IMR-90 (cell line): ENCODE measurements around the gene BMPER. TPM values are rescaled to one million over a fixed set of nuclear protein-coding genes. Genes with fewer than 3 reads are reported as not detected.

Experiments
- ATAC-seq: fragments of 200-7000 bp; cut with Tn5 transposase; 2 replicates; pipeline ENCODE4 v1.9.1; 2020; ENCODE audit warnings: low read depth, mild to moderate bottlenecking, moderate library complexity
- BruUV-seq: library from RNA; stranded (reverse); fragments of 400-500 nt; replicated peaks from 2 replicates; lab custom pipeline; 2021; lab: Mats Ljungman, UMichigan
- CTCF ChIA-PET: fragments of 300-600 bp; formaldehyde crosslinking; extraction: SDS; loops from one replicate; lab custom pipeline; 2021; ENCODE audit warnings: antibody characterized with exemption; lab: Yijun Ruan, JAX
- POLR2A ChIA-PET: fragments of 300-600 bp; sonication (Branson Sonifier 250); formaldehyde crosslinking; loops from one replicate; lab custom pipeline; 2022; ENCODE audit warnings: antibody characterized with exemption; ENCODE audit not compliant: unreplicated experiment; lab: Charles Lee
- DNase-seq: peaks from one replicate; pipeline ENCODE4 v3.0.0; 2013
- H2AFZ ChIP-seq: replicated peaks from 2 replicates; pipeline ENCODE3; 2013; ENCODE audit warnings: low read length, mild to moderate bottlenecking; ENCODE audit not compliant: poor library complexity
- H2AK5ac ChIP-seq: 2 replicates; pipeline ENCODE4 v1.6.1; 2013; ENCODE audit warnings: low read depth, low read length, inconsistent platforms
- H2AK9ac ChIP-seq: replicated peaks from 2 replicates; pipeline ENCODE3; 2013; ENCODE audit warnings: mild to moderate bottlenecking, low read depth, low read length, moderate library complexity; ENCODE audit not compliant: poor library complexity
- H2BK120ac ChIP-seq: 2 replicates; pipeline ENCODE4 v1.6.1; 2013; ENCODE audit warnings: low read depth, low read length, inconsistent platforms
- H2BK15ac ChIP-seq: 3 replicates; pipeline ENCODE4 v1.6.1; 2013; ENCODE audit warnings: low read depth, low read length, inconsistent platforms
- H2BK20ac ChIP-seq: 2 replicates; pipeline ENCODE4 v1.6.1; 2013; ENCODE audit warnings: low read depth, mild to moderate bottlenecking, inconsistent platforms, low read length, moderate library complexity
- H2BK5ac ChIP-seq: 2 replicates; pipeline ENCODE4 v1.6.1; 2013; ENCODE audit warnings: mild to moderate bottlenecking, low read depth, low read length, inconsistent platforms; ENCODE audit not compliant: poor library complexity, severe bottlenecking
- H3K14ac ChIP-seq: replicated peaks from 2 replicates; pipeline ENCODE4 v1.6.1; 2013; ENCODE audit warnings: low read depth, low read length, inconsistent platforms
- H3K18ac ChIP-seq: 2 replicates; pipeline ENCODE4 v1.6.1; 2013; ENCODE audit warnings: low read depth, low read length, control low read depth
- H3K23ac ChIP-seq: 2 replicates; pipeline ENCODE4 v1.6.1; 2013; ENCODE audit warnings: low read depth, low read length, inconsistent platforms
- H3K27ac ChIP-seq: 2 replicates; pipeline ENCODE4 v1.5.1; 2013; ENCODE audit warnings: mild to moderate bottlenecking, control low read depth, low read length; ENCODE audit not compliant: insufficient read depth
- H3K27me3 ChIP-seq: 2 replicates; pipeline ENCODE4 v1.6.1; 2013; ENCODE audit warnings: low read length; ENCODE audit not compliant: control insufficient read depth, insufficient read depth
- H3K36me3 ChIP-seq: 2 replicates; pipeline ENCODE4 v1.6.1; 2013; ENCODE audit warnings: low read length, mixed read lengths; ENCODE audit not compliant: control insufficient read depth, insufficient read depth
- H3K4ac ChIP-seq: 2 replicates; pipeline ENCODE4 v1.6.1; 2013; ENCODE audit warnings: low read depth, low read length, inconsistent platforms
- H3K4me1 ChIP-seq: 2 replicates; pipeline ENCODE4 v1.6.1; 2013; ENCODE audit warnings: low read length, mixed read lengths; ENCODE audit not compliant: control insufficient read depth, insufficient read depth
- H3K4me2 ChIP-seq: 2 replicates; pipeline ENCODE4 v1.6.1; 2013; ENCODE audit warnings: low read depth, mild to moderate bottlenecking, control low read depth, low read length, moderate library complexity
- H3K4me3 ChIP-seq: 2 replicates; pipeline ENCODE4 v1.5.1; 2013; ENCODE audit warnings: low read depth, mild to moderate bottlenecking, control low read depth, low read length, moderate library complexity; ENCODE audit not compliant: insufficient read depth
- H3K56ac ChIP-seq: 2 replicates; pipeline ENCODE4 v1.6.1; 2013; ENCODE audit warnings: low read length, inconsistent platforms; ENCODE audit not compliant: insufficient read depth; ENCODE audit errors: extremely low read depth
- H3K79me1 ChIP-seq, 2 experiments: 2 replicates each; pipeline ENCODE4 v1.6.1; 2013; ENCODE audit warnings: low read length in 2 of 2, inconsistent platforms in 1 of 2, low read depth in 1 of 2
- H3K9ac ChIP-seq: 2 replicates; pipeline ENCODE4 v1.6.1; 2013; ENCODE audit warnings: low read depth, low read length, control low read depth
- H3K9me1 ChIP-seq: 2 replicates; pipeline ENCODE4 v1.6.1; 2013; ENCODE audit warnings: low read length, inconsistent platforms; ENCODE audit not compliant: insufficient read depth
- H3K9me3 ChIP-seq: 2 replicates; pipeline ENCODE4 v1.6.1; 2013; ENCODE audit warnings: low read length; ENCODE audit not compliant: control insufficient read depth, insufficient read depth
- H4K20me1 ChIP-seq: 2 replicates; pipeline ENCODE4 v1.6.1; 2013; ENCODE audit warnings: low read length, inconsistent platforms; ENCODE audit not compliant: insufficient read depth
- H4K5ac ChIP-seq: 2 replicates; pipeline ENCODE4 v1.6.1; 2013; ENCODE audit warnings: mild to moderate bottlenecking, low read depth, low read length, control low read depth
- H4K8ac ChIP-seq, 2 experiments: 2 replicates each; pipeline ENCODE4 v1.6.1; 2013; ENCODE audit warnings: low read depth in 2 of 2, low read length in 2 of 2, control low read depth in 1 of 2, inconsistent platforms in 1 of 2
- H4K91ac ChIP-seq: 2 replicates; pipeline ENCODE4 v1.6.1; 2013; ENCODE audit warnings: low read depth, low read length, inconsistent platforms; ENCODE audit not compliant: insufficient read depth
- BHLHE40 ChIP-seq: fragments of 150-350 bp; IDR thresholded peaks from 2 replicates; pipeline ENCODE4 v1.6.1; 2016; ENCODE audit warnings: mild to moderate bottlenecking, low read depth, low read length
- CTCF ChIP-seq: conservative IDR thresholded peaks from 2 replicates; pipeline ENCODE4 v1.5.1; 2012; ENCODE audit warnings: mild to moderate bottlenecking, low read depth, low read length, improper control_type of control experiment
- WGBS, 2 experiments: methylation state at CpG; one replicate each; pipeline versions ENCODE4 v1.1.5 to v1.1.7; 2013; ENCODE audit warnings: missing lambda C conversion rate in 2 of 2; ENCODE audit not compliant: insufficient read length in 1 of 2; ENCODE audit errors: extremely low coverage in 2 of 2; 5-methylcytosine and 5-hydroxymethylcytosine counted together
- dilution Hi-C: fragments of 300-500 bp; cut with HindIII; formaldehyde crosslinking; loops from one replicate; pipeline ENCODE4 v1.14.3; 2018; ENCODE audit warnings: low sequenced_read_pairs; ENCODE audit not compliant: unreplicated experiment
- in situ Hi-C: fragments of 300-500 bp; cut with MboI; formaldehyde crosslinking; loops from 3 replicates; pipeline ENCODE4 v1.14.3; 2019; ENCODE audit warnings: low sequenced_read_pairs, inconsistent platforms, mixed read lengths
- intact Hi-C: fragments of 100-400 bp; cut with micrococcal nuclease; formaldehyde crosslinking; loops from 2 replicates; pipeline ENCODE4 v1.10.0; 2022
- polyA plus RNA-seq, 3 experiments: library from polyadenylated mRNA; depleted of rRNA; stranded (reverse); fragments of >200 nt; gene quantifications; 2 replicates each; pipeline ENCODE4 v1.2.3, GENCODE V29; 2012; ENCODE audit warnings: low replicate concordance in 1 of 3
- total RNA-seq: library from RNA; depleted of rRNA; stranded (reverse); fragments of >200 nt; gene quantifications from 2 replicates; pipeline ENCODE4 v1.2.3, GENCODE V29; 2012

BMPER gene
- total and polyA plus RNA-seq, 2 of the 4 experiments (the other 2 are of a cell fraction) = 6.2 to 7.9 TPM

GRCh38 chr7:34158368-34159153 is 253.2 kb downstream of the BMPER start:
- ChIA-PET POLR2A (interaction anchor here (0.7 kb wide), 1 partner anchor 12 kb away, joined by 5 read pairs; no protein-coding TSS in a partner anchor), CTCF (no interaction called here)
- H4K20me1 ChIP-seq = no peaks in the 10 kb centered on the region
- no peak overlapping the region for H3K9ac ChIP-seq
- no TSS peak for BruUV-seq
- H3K4ac ChIP-seq = peak overlapping the region; percentile 33; the same call in 1 of the 2 replicates
- WGBS, 2 experiments = 29% methylated on average over 3 of the region's 12 CpGs; no CpG with 5 or more reads in 1 of the 2 experiments
- no peaks in the 10 kb centered on the region for H3K36me3 ChIP-seq
- peak overlapping the region; percentile 34 for H3K14ac ChIP-seq
- no peaks in the 10 kb centered on the region for H3K79me1 ChIP-seq
- dilution Hi-C loops = no loop called here
- H3K27ac ChIP-seq = no peak overlapping the region
- H3K18ac ChIP-seq = peak overlapping the region; percentile 49
- intact Hi-C loops = loop anchor here (5.0 kb wide), 1 partner anchor 176 kb away; no protein-coding TSS in a partner anchor
- no peaks in the 10 kb centered on the region for H3K27me3 ChIP-seq
- H3K4me1 ChIP-seq = peaks cover 23% of the 10 kb centered on the region
- in situ Hi-C loops = loop anchor here (25.0 kb wide), 1 partner anchor 921 kb away; no protein-coding TSS in a partner anchor
- H2BK120ac ChIP-seq = peak overlapping the region; percentile 65
- H2BK20ac ChIP-seq = peak overlapping the region; percentile 46; the same call in 1 of the 2 replicates
- peaks cover 10% of the 10 kb centered on the region; the same call in 1 of the 2 replicates for H3K9me1 ChIP-seq
- H3K56ac ChIP-seq = no peak overlapping the region
- DNase-seq (peak; percentile 41), ATAC-seq (0 out of 2 replicates have a peak, but pooled peaks have one; percentile 4)
- H2AK5ac ChIP-seq = peak overlapping the region; percentile 31
- H2AK9ac ChIP-seq = no peak overlapping the region
- H4K5ac ChIP-seq = peak overlapping the region; percentile 74; the same call in 1 of the 2 replicates
- no peak overlapping the region for H3K4me3 ChIP-seq
- peak overlapping the region; percentile 77; the same call in 2 of the 3 replicates for H2BK15ac ChIP-seq
- TF ChIP-seq BHLHE40 = no peak
- peak; percentile 15; the same call in 1 of the 2 replicates for TF ChIP-seq CTCF
- no peaks in the 10 kb centered on the region for H3K9me3 ChIP-seq
- peak overlapping the region; percentile 7 to 50; a peak in 3 of 4 replicates for H4K8ac ChIP-seq
- peak overlapping the region; percentile 3 for H2BK5ac ChIP-seq
- peak overlapping the region; percentile 60; the same call in 1 of the 2 replicates for H3K23ac ChIP-seq
- no peak overlapping the region for H3K4me2 ChIP-seq
- peak overlapping the region; percentile 24 for H2AFZ ChIP-seq
- H4K91ac ChIP-seq = peak overlapping the region; percentile 14; the same call in 1 of the 2 replicates
